Natural killer cell (primary cell): ENCODE measurements around the gene CDC42EP3. TPM values are rescaled to one million over a fixed set of nuclear protein-coding genes. Genes with fewer than 3 reads are reported as not detected.

Source experiments
- ATAC-seq, 3 donors: fragments of 150-1000 bp in 2 of 3; fragments of 200-7000 bp in 1 of 3; cut with Tn5 transposase; 1 replicate in 1 of 3; 2 replicates in 2 of 3; pipeline ENCODE4 v1.10.0; 2021; ENCODE audit warnings: mild to moderate bottlenecking in 2 of 3, moderate library complexity in 2 of 3
- DNase-seq, 2 donors: peaks; one replicate each; pipeline versions ENCODE4 v3.0.0 to v3.0.0-alpha.2; 2013 to 2021; ENCODE audit warnings: mixed read lengths in 1 of 2
- H3K27ac ChIP-seq: one replicate; pipeline ENCODE4 v1.5.1; 2013; ENCODE audit warnings: mild to moderate bottlenecking, low read length
- H3K27me3 ChIP-seq: one replicate; pipeline ENCODE4 v1.6.1; 2013; ENCODE audit warnings: low read length; ENCODE audit not compliant: control insufficient read depth, insufficient read depth
- H3K36me3 ChIP-seq: one replicate; pipeline ENCODE4 v1.6.1; 2013; ENCODE audit warnings: low read length; ENCODE audit not compliant: control insufficient read depth, insufficient read depth
- H3K4me1 ChIP-seq: one replicate; pipeline ENCODE4 v1.6.1; 2013; ENCODE audit warnings: low read length; ENCODE audit not compliant: control insufficient read depth, insufficient read depth
- H3K4me3 ChIP-seq: one replicate; pipeline ENCODE4 v1.5.1; 2013; ENCODE audit warnings: low read length
- H3K9me3 ChIP-seq: one replicate; pipeline ENCODE4 v1.6.1; 2013; ENCODE audit warnings: low read length; ENCODE audit not compliant: control insufficient read depth, insufficient read depth
- H3K27ac Mint-ChIP-seq, 2 donors: one replicate each; pipeline ENCODE4 v1.8.0; 2022; ENCODE audit warnings: mild to moderate bottlenecking in 2 of 2, mixed read lengths in 2 of 2, moderate library complexity in 1 of 2
- H3K27me3 Mint-ChIP-seq, 2 donors: one replicate each; pipeline ENCODE4 v1.8.0; 2022; ENCODE audit warnings: low read depth in 2 of 2, mixed read lengths in 2 of 2
- H3K36me3 Mint-ChIP-seq: one replicate; pipeline ENCODE4 v1.8.0; 2022; ENCODE audit warnings: mixed read lengths
- H3K4me1 Mint-ChIP-seq, 2 donors: one replicate each; pipeline ENCODE4 v1.8.0; 2022; ENCODE audit warnings: mixed read lengths in 2 of 2
- H3K4me3 Mint-ChIP-seq: one replicate; pipeline ENCODE4 v1.8.0; 2022; ENCODE audit warnings: mild to moderate bottlenecking, moderate library complexity, mixed read lengths
- H3K9me3 Mint-ChIP-seq, 2 donors: one replicate each; pipeline ENCODE4 v1.8.0; 2022; ENCODE audit warnings: mixed read lengths in 2 of 2
- WGBS: methylation state at CpG from one replicate; pipeline ENCODE4 v1.1.7; 2013; ENCODE audit warnings: missing lambda C conversion rate; ENCODE audit not compliant: insufficient coverage; 5-methylcytosine and 5-hydroxymethylcytosine counted together
- intact Hi-C: fragments of 100-400 bp; cut with micrococcal nuclease; formaldehyde crosslinking; loops from one replicate; pipeline ENCODE4 v1.14.2; 2022
- total RNA-seq, 4 donors: library from RNA; stranded (reverse); fragments of 120-200 nt in 1 of 4; gene quantifications; one replicate each; pipeline versions ENCODE4 v1.2.3 to v1.2.4, GENCODE V29; 2013 to 2022
- TF ChIP-seq, protein P1 (sequence below): fragments of 200-600 bp; IDR thresholded peaks from one replicate; pipeline ENCODE4 v1.8.0; 2022; ENCODE audit warnings: antibody characterized with exemption

CDC42EP3 gene
- total RNA-seq, 3 donors from 2014 or later (not counting 1 experiment from before 2014, with no cell fraction given), result 73.9 to 105 (median 84.6) TPM

DNA sequence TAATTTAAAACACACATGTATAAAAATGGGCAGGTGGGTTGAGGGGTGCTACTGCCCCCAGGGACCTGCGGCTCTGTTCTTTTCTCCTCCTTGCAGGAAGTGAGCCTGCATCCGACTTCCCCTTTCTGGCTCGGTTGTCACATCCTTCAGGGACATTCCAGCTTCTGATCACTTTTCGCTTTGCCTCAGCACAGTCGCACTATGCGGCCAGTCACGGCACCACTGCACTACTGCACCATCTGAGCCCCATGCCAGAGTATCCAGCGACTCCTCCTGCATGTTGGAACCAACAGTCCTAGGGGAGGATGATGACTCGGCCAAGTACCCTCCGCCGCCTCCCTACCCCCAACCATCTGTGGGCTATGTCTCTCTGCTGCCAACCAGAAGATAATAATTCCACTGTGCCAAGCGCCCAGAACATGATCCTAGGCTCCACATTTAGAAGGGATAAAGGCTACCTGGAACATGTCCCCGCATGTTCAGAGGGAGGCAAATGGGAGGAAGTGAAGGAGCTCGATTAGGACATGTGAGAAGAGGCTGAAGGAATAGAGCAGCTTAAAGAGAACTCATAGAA lies 17.6 kb downstream of the CDC42EP3 start:
- no peaks in the 10 kb centered on the region for H3K9me3 Mint-ChIP-seq
- no peaks in the 10 kb centered on the region for H3K9me3 ChIP-seq
- H3K36me3 ChIP-seq, result no peaks in the 10 kb centered on the region
- H3K4me1 Mint-ChIP-seq, result peaks cover 93 to 98% of the 10 kb centered on the region in 2 donors
- H3K4me1 ChIP-seq, result peaks cover 79% of the 10 kb centered on the region
- no peaks in the 10 kb centered on the region for H3K27me3 ChIP-seq
- ATAC-seq (peak; percentile 27 to 53 (median 30)), DNase-seq (peak in 1 of 2 donors; percentile 61)
- no peaks in the 10 kb centered on the region for H3K27me3 Mint-ChIP-seq
- H3K27ac ChIP-seq, result peak overlapping the region; percentile 74
- no peak overlapping the region for H3K4me3 ChIP-seq
- no peaks in the 10 kb centered on the region for H3K36me3 Mint-ChIP-seq
- TF ChIP-seq, protein P1, sequence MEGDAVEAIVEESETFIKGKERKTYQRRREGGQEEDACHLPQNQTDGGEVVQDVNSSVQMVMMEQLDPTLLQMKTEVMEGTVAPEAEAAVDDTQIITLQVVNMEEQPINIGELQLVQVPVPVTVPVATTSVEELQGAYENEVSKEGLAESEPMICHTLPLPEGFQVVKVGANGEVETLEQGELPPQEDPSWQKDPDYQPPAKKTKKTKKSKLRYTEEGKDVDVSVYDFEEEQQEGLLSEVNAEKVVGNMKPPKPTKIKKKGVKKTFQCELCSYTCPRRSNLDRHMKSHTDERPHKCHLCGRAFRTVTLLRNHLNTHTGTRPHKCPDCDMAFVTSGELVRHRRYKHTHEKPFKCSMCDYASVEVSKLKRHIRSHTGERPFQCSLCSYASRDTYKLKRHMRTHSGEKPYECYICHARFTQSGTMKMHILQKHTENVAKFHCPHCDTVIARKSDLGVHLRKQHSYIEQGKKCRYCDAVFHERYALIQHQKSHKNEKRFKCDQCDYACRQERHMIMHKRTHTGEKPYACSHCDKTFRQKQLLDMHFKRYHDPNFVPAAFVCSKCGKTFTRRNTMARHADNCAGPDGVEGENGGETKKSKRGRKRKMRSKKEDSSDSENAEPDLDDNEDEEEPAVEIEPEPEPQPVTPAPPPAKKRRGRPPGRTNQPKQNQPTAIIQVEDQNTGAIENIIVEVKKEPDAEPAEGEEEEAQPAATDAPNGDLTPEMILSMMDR, result no peak
- 45% methylated on average over 14 of the region's 14 CpGs for WGBS
- intact Hi-C loops, result no loop called here
- peak overlapping the region; percentile 91 to 96 for H3K27ac Mint-ChIP-seq
- H3K4me3 Mint-ChIP-seq, result peak overlapping the region; percentile 45

DNA sequence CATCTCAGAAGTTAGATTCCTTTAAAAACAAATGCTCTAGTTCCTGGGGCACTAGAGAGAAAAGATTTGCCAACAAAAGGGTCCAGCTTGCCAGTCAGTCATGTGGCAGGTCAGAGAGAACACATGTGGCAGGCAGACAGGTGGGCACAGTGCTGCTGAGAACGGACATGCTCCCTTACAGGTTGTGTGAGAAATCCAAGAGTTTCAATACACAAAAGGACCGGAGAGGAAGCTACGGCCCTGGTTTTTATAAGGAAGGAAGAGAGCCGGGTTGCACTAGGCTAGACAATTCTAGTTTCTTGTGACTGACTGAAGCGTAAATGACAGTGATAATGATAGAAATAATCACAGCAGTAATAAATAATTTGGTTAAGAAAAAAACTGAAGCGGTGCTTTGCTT lies 18.3 kb downstream of the CDC42EP3 start:
- no peaks in the 10 kb centered on the region for H3K27me3 ChIP-seq
- Mint-ChIP-seq H3K9me3 (no peaks in the 10 kb centered on the region), H3K27ac (peak overlapping the region; percentile 91 to 96), H3K4me1 (peaks cover 93 to 98% of the 10 kb centered on the region in 2 donors), H3K27me3 (no peaks in the 10 kb centered on the region), H3K36me3 (no peaks in the 10 kb centered on the region), H3K4me3 (peak overlapping the region; percentile 45)
- H3K4me3 ChIP-seq, result no peak overlapping the region
- H3K27ac ChIP-seq, result peak overlapping the region; percentile 74
- no peaks in the 10 kb centered on the region for H3K9me3 ChIP-seq
- H3K36me3 ChIP-seq, result no peaks in the 10 kb centered on the region
- peaks cover 80% of the 10 kb centered on the region for H3K4me1 ChIP-seq
- TF ChIP-seq, protein P1, result no peak
- WGBS, result 53% methylated on average over 6 of the region's 6 CpGs
- no peak for DNase-seq
- intact Hi-C loops, result no loop called here
- no peak for ATAC-seq

DNA sequence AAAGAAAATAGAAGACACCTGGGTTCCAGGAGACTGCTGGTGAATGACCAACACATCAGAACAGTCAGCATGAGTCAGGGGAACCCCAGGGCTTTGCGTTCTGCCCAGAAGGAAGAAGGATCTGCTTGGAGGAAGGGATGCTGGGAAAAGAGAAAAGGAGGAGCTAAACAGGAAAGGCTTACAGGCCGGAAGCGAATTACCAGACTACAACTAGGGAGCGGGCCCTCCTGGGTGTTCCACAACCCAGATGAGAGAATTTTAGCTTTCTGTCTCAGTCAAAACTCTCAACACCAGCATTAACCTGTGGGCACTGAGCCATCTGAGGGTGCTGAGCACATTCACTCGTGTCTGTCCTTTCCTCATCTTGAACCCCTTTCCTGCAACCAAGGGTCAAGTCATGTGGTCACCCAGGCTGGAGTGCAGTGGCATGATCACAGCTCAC lies 19.2 kb downstream of the CDC42EP3 start:
- peaks cover 93 to 98% of the 10 kb centered on the region in 2 donors for H3K4me1 Mint-ChIP-seq
- peaks cover under 1% of the 10 kb centered on the region for H3K36me3 ChIP-seq
- peaks cover 80% of the 10 kb centered on the region for H3K4me1 ChIP-seq
- peak overlapping the region; percentile 44 for H3K27ac ChIP-seq
- H3K9me3 Mint-ChIP-seq, result no peaks in the 10 kb centered on the region
- no peaks in the 10 kb centered on the region for H3K27me3 Mint-ChIP-seq
- peak overlapping the region; percentile 91 to 96 for H3K27ac Mint-ChIP-seq
- peak overlapping the region; percentile 29 for H3K4me3 Mint-ChIP-seq
- H3K36me3 Mint-ChIP-seq, result no peaks in the 10 kb centered on the region
- WGBS, result 79% methylated on average over 5 of the region's 5 CpGs
- peaks cover 4% of the 10 kb centered on the region for H3K9me3 ChIP-seq
- intact Hi-C loops, result no loop called here
- H3K27me3 ChIP-seq, result no peaks in the 10 kb centered on the region
- no peak for DNase-seq
- TF ChIP-seq, protein P1, result no peak
- no peak for ATAC-seq
- no peak overlapping the region for H3K4me3 ChIP-seq
